Stimulated activated CD4-positive, alpha-beta T cell treated with anti-CD3 and anti-CD28 coated beads, Interleukin-4, amount 100 ng/mL, for 1 hour (primary cell): ENCODE results near the gene FSTL3.
"Not testable (repeated sequence)": the region's sequence is repeated elsewhere in the genome, so short reads cannot be mapped to it uniquely, and the experiment has no call there.

ENCODE experiments used
- DNase-seq: peaks from one replicate; pipeline ENCODE4 v3.0.0-alpha.2; 2020

Gene FSTL3

DNA sequence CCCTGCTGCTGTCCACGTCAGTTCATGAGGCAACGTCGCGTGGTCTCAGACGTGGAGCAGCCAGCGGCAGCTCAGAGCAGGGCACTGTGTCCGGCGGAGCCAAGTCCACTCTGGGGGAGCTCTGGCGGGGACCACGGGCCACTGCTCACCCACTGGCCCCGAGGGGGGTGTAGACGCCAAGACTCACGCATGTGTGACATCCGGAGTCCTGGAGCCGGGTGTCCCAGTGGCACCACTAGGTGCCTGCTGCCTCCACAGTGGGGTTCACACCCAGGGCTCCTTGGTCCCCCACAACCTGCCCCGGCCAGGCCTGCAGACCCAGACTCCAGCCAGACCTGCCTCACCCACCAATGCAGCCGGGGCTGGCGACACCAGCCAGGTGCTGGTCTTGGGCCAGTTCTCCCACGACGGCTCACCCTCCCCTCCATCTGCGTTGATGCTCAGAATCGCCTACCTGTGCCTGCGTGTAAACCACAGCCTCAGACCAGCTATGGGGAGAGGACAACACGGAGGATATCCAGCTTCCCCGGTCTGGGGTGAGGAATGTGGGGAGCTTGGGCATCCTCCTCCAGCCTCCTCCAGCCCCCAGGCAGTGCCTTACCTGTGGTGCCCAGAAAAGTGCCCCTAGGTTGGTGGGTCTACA, 6.6 kb downstream of the FSTL3 start:
- no peak for DNase-seq

GRCh38 chr19:685454-685931, 9.3 kb downstream of the FSTL3 start:
- no peak for DNase-seq

GRCh38 chr19:686589-687297, 10.6 kb downstream of the FSTL3 start:
- no peak for DNase-seq

- no peak for DNase-seq
Measured at GRCh38 chr19:687569-688166, 11.5 kb downstream of the FSTL3 start.

DNA sequence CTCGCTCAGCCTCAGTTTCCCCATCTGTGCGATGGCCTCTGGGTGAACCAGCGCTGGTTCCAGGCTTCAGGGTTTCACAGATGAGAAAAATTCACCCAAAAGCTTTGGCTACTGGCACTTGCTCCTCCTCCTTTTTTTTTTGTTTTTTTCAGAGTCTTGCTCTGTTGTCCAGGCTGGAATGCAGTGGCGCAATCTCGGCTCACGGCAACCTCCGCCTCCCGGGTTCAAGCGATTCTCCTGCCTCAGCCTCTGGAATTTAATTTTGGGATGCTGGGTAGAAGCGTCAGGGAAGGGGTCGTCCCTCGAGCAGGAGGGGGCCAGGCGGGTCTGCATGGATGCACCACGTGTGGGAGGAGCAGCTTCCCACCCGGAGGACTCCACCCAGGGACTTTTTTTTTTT, 12.0 kb downstream of the FSTL3 start:
- no peak for DNase-seq

- DNase-seq: no peak
Measured at GRCh38 chr19:688992-689391, 12.8 kb downstream of the FSTL3 start.

DNA sequence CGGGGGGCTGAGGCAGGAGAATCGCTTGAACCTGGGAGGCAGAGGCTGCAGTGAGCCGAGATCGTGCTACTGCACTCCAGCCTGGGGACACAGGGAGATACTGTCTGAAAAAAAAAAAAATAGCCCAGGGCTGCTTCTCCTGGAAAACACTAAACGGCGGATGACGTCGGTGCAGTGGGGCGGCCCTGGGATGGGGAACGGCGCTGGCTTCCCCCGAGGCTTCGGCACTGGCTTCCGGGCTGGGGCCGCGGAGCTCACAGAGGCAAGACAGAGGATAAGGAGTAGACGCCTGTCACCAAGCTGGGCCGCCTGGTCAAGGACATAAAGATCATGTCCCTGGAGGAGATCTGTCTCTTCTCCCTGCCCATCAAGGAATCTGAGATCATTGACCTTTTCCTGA, 14.0 kb downstream of the FSTL3 start:
- DNase-seq: no peak

GRCh38 chr19:694481-695351, 18.5 kb downstream of the FSTL3 start:
- no peak for DNase-seq

- no peak for DNase-seq
Measured at GRCh38 chr19:695352-695949, 19.3 kb downstream of the FSTL3 start, which contains the start of gene PRSS57. TSS of gene PRSS57 (minus strand) at chr19:695452. CDS start at chr19:695430, 22 bp downstream.

GRCh38 chr19:698529-698928, 22.3 kb downstream of the FSTL3 start:
- not testable (repeated sequence) for DNase-seq

GRCh38 chr19:699885-700284, 23.7 kb downstream of the FSTL3 start:
- DNase-seq: not testable (repeated sequence)

- not testable (repeated sequence) for DNase-seq
Measured at GRCh38 chr19:702847-703246, 26.7 kb downstream of the FSTL3 start.

DNA sequence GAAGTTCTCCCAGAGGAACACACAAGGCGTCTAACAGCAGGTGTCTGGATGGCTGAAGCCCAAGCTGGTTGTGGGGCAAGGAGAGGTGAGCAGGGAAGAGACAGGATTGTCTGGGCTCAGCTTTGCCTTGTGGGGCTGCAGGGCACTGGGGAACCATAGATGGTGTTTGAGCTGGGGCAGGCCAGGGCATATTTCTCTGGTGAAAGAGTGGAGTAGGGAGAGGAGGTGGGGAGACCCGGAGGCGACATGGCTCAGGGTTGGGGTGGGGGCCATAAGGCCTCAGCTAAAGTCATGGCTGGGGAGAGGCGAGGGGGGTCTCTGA, 27.1 kb downstream of the FSTL3 start:
- no peak for DNase-seq

DNA sequence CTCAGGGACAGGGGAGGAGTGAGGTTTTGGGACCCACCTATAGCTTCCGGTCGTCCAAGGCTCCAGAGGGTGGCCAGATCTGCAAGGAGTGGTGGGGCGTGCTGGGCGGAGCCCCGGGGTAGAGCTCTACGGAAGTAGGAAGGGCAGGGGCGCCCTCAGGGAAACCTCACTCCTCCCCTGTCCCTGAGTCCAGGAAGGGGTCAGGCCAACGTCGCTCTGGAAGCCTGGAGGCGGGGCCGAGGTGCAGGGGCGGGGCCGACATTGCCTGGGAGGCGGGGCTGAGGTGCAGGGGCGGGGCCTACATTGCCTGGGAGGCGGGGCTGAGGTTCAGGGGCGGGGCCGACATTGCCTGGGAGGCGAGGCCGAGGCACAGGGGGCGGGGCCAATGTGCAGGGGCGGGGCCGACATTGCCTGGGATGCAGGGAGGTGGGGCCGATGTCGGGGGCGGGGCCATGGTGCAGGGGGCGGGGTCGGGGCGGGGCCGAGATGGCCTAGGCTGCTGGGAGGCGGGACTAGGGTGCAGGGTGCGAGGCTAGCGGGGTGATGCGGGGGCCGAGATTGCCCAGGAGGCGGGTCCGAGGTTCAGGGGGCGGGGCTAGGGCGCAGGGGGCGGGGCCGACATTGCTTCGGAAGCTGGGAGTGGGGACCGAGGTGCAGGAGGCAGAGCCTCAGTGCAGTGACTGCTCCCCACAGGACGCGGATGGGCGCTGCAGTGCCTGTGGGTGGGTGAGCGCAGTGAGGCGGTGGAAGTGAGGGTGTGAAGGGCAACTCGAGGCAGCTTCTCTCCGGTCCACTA, 27.7 kb downstream of the FSTL3 start:
- peak; percentile 64 for DNase-seq

DNA sequence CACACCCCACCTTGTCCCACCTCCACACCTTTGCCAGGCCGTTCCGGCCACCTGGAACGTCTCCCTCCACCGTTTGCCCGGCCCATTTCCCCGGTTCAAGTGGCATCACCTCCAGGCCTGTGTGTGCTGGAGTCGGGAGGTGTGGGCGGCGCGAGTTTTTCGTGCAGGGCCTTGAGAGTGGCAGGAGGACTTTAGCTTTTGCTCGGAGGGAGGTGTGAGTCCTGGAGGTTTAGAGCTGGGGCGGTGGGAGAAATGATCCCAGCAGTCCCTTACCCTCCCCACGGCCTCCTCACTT, 28.2 kb downstream of the FSTL3 start:
- peak; percentile 10 for DNase-seq

DNA sequence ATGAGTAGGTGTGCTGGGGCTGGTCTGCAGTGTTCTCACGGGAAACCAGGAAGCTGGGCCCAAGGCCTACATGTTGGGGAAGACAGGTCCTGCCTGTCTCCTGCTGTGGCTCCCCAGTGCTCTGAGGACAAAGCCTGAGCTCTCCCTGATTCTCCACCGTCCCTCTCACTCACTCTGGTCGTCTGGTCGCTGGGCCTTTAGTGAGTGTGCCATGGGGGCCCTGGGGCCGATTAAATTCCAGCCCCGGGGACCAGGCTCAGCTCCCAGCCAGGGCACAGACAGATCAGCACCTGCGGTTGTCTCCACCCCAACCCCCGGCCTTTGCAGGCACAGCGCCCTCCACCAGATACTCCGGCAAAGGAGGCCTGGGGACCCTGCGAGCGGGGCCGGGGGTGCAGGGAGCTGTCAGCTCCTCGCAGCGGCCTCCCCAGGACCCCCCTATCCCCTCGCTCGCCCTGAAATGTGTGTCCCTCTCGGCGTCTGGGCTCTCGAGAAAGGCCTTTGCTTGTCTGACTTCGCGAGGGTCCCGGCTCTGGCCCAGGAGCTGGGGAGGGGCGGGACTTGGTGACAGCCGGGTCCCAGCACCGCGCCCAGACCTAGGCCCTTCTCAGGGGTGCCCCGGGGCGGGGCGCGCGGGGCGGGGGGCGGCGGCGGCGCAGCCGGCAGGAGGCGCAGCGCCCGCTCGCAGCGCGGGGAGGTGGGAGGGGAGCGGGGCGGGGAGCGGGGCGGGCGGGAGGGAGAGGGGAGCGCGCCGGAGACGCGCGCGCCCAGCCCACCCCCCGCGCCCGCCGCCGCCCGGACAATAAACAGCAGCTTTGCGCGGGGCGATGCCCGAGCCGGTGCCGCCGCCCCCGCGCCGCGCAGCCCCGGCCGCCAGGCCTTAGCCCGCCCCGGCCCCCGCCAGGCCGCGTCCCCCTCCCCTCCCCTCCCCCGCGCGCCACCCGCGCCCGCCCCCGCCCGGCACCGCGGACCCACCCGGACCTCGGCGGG, 32.3 kb downstream of the FSTL3 start, which contains the start of gene PALM:
Gene PALM, plus strand, starts transcription at position 782 of the 990 bp plus-strand sequence. CDS start 212 bp downstream, outside the sequence.
- DNase-seq: no peak

DNA sequence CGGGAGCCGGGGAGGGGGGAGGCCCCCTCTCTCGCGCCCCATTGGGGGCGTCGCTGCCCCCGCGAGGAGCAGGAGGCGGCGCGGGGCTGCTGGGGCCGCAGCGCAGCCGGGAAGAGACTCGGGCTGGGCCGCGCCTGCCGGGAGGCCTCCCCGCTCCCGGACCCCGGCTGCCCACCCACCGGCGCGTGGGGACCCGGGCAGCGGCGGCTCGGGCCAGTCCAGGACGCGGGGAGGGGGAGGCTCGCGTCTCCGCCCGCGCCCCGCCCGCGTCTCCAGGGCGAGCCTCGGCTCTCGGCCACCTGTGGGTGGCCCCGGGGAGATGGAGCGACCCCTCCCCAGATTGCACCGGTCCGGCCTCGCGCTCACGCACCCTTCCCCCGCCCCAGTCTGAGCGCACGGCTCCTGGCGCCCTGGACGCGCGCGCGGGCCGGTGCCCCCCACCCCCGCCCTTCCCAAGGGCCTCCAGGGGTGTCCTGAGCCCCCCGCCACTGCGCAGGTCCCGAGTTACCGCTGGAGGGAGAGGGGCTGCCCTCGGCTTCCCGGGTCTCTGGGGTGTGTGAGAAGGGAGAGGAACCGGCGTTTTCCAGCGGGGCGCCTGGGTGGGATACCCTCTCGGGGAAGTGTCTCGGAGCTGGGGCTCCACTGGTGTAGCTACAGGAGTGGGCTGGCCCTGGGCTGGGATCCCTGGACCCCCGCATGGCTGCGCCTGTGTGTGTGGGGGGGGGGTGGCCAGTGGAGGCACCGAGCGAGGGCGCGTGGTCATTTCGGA, 33.2 kb downstream of the FSTL3 start:
- no peak for DNase-seq

- DNase-seq: no peak
Measured at GRCh38 chr19:709965-710571, 33.9 kb downstream of the FSTL3 start.

GRCh38 chr19:710767-711166, 34.6 kb downstream of the FSTL3 start:
- no peak for DNase-seq
